SHP77 (cell line): Measurements from ENCODE around the gene TLE3.
"Not testable (repeated sequence)": the region's sequence is repeated elsewhere in the genome, so short reads cannot be mapped to it uniquely, and the experiment has no call there.

ENCODE experiments used
- DNase-seq, 2 experiments: peaks; one replicate each; lab custom pipeline; 2025; lab: John Stamatoyannopoulos, UW

TLE3 gene

GRCh38 chr15:70126362-70126761 lies 28.6 kb upstream of the TLE3 start:
- no peak for DNase-seq

GRCh38 chr15:70125605-70126004 lies 27.9 kb upstream of the TLE3 start:
- no peak for DNase-seq

- DNase-seq = no peak
Observed at GRCh38 chr15:70121624-70122302, 24.0 kb upstream of the TLE3 start.

- DNase-seq = no peak
Observed at GRCh38 chr15:70120958-70121623, 23.4 kb upstream of the TLE3 start.

- no peak for DNase-seq
Observed at GRCh38 chr15:70119911-70120508, 22.3 kb upstream of the TLE3 start.

GRCh38 chr15:70118599-70118998 lies 20.9 kb upstream of the TLE3 start:
- DNase-seq = no peak

GRCh38 chr15:70116317-70116716 lies 18.6 kb upstream of the TLE3 start:
- no peak for DNase-seq

GRCh38 chr15:70114221-70114620 lies 16.5 kb upstream of the TLE3 start:
- DNase-seq = no peak

GRCh38 chr15:70113304-70113700 lies 15.6 kb upstream of the TLE3 start:
- DNase-seq = no peak

GRCh38 chr15:70112572-70113303 lies 15.0 kb upstream of the TLE3 start:
- not testable (repeated sequence) for DNase-seq

- no peak for DNase-seq
Observed at GRCh38 chr15:70112074-70112395, 14.3 kb upstream of the TLE3 start.

GRCh38 chr15:70111203-70112073 lies 13.7 kb upstream of the TLE3 start:
- peak; percentile 44 to 63 for DNase-seq

GRCh38 chr15:70109978-70110377 lies 12.3 kb upstream of the TLE3 start:
- DNase-seq = no peak

GRCh38 chr15:70109531-70109930 lies 11.8 kb upstream of the TLE3 start:
- DNase-seq = no peak

GRCh38 chr15:70103880-70104626 lies 6.3 kb upstream of the TLE3 start:
- DNase-seq = no peak

GRCh38 chr15:70102827-70103226 lies 5.1 kb upstream of the TLE3 start:
- no peak for DNase-seq

GRCh38 chr15:70101459-70102113 lies 3.9 kb upstream of the TLE3 start:
- DNase-seq = peak; percentile 46 to 64

- DNase-seq = peak in 1 of 2 experiments; percentile 31
Observed at GRCh38 chr15:70100474-70101341, 3.0 kb upstream of the TLE3 start.

- no peak for DNase-seq
Observed at GRCh38 chr15:70099967-70100473, 2.3 kb upstream of the TLE3 start.
